ENCODE data around the gene AGPAT1. TPM values are rescaled to one million over a fixed set of nuclear protein-coding genes. Genes with fewer than 3 reads are reported as not detected.

The AGPAT1 gene
- total RNA-seq, 1 experiment from 2014 or later = 65.4 TPM

DNA sequence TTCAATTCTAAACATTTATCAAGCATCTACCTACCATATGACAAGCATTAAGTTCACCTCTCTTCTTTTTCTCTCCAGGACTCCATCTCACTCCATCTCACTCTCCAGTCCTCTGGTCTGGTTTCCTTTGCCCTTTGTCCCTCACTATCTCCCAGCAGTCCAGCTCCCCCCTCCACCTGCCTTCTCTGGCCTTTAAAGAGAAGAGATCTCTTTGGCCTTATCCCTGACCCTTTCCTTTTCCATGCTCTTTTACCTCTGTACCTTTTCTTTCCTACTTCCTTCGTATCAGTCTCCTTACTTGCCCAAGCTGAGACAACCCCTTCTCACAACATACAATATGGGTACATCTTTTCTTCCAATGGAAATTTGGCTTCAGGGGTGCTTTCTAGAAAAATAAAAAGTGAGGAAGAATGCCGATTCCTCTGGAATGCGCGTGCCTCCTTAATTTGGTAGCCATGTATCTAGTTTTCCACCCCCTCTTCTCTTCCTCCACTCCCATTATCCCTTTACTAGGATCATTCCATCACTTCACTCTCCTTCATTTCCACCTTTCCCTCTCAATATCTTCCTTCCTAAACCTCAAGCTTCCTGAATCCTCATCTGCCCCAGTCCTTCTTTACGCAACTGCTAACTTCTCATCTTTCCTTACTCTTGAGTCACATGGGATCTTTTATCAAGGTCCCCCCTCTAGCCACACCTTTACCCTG, 745 bp upstream of the AGPAT1 start:
- Histone ChIP-seq H3K4me1 (replicated peaks) (peaks cover 26% of the 10 kb centered on the region), H3K27ac (peak overlapping the region; percentile 84), H3K36me3 (peaks cover 17% of the 10 kb centered on the region), H3K9me3 (replicated peaks) (no peaks in the 10 kb centered on the region), H3K4me3 (peak overlapping the region; percentile 48), H3K27me3 (replicated peaks) (no peaks in the 10 kb centered on the region)
- no peak for DNase-seq (ENCODE audit: low read depth in 1 of 2, low spot score in 2 of 2)

DNA sequence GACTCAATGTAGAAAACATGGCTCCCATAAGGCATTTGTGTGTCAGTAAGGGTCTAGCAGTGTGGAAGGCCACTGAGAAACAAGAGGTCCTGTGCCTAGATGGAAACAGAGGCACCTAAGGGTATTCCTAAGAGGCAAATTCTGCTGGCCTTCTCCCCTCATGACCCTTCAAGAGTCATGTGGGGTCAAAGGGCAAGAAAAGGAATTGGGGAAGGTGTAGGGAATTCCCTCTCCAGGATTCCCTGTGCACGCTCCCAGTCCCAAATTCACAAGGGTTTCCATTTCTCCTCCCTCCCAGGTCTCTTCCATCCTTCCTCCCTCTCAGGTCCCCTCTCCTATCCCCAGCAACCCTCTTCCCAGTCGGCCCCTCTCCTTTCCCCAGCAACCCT, 568 bp downstream of the AGPAT1 start:
- DNase-seq (ENCODE audit: low read depth in 1 of 2, low spot score in 2 of 2) = no peak
- peak overlapping the region; percentile 48 for H3K4me3 ChIP-seq
- peak overlapping the region; percentile 56; the same call in 1 of the 2 replicates for H3K27ac ChIP-seq

DNA sequence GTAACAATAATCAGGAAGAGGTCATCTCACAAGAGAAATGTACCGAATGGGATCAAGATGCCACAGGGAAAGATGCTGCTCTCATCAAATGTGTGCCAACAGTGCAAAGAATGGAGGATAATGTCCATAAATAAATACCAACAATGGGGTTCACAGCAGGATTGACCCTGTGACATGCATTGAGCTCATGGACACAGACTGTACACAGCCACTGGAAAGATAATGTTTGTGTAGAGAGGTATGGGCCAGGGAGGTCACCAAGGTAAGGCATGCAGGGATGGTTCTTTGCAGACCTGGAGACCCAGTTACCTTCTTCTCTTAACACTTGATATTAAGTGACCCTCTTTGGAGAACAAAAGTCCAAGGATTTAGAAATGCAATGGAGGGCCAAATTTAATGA, 1.5 kb downstream of the AGPAT1 start:
- Histone ChIP-seq H3K4me1 (replicated peaks) (peaks cover 38% of the 10 kb centered on the region), H3K9me3 (replicated peaks) (no peaks in the 10 kb centered on the region), H3K27ac (no peak overlapping the region), H3K4me3 (no peak overlapping the region), H3K36me3 (peaks cover 26% of the 10 kb centered on the region), H3K27me3 (replicated peaks) (no peaks in the 10 kb centered on the region)
- no peak for DNase-seq (ENCODE audit: low read depth in 1 of 2, low spot score in 2 of 2)

More for the DNA sequence above, 568 bp downstream of the AGPAT1 start:
- peaks cover 29% of the 10 kb centered on the region for H3K4me1 ChIP-seq (replicated peaks)
- H3K27me3 ChIP-seq (replicated peaks) = no peaks in the 10 kb centered on the region
- H3K9me3 ChIP-seq (replicated peaks) = no peaks in the 10 kb centered on the region
- H3K36me3 ChIP-seq = peaks cover 17% of the 10 kb centered on the region

DNA sequence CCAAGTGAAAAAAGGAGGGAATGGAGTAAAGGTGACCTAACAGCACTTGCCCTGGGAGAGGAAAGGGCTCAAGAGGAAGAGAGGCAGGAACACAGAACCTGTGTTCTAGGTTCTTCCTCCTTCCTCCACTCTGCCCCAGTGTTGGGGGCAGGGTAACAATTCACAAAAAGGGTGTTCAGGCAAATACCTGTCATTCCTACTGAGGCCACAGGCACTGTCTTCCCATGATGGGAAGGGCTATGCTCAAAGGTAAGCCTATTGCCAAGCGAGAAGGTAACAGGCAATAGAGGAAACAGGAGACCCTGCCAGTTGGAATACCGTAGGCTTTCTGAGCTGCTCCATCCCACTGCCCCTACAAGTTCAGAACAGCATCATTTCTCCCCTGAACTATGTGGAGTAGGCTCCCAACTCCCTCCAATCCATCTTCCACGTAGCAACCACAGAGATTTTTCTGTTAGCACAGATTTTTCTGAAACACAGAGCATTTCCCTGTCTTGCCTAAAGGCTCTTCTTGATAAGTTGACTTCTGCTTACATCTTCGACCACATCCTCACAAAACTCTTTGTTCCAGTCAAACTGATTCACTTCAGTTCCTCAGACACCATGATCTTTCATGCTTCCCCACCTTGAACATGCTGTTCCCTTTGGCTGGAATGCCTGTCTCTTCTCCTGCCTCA, 2.7 kb downstream of the AGPAT1 start:
- no peak overlapping the region for H3K27ac ChIP-seq
- DNase-seq (ENCODE audit: low read depth in 1 of 2, low spot score in 2 of 2) = no peak
- peaks cover 39% of the 10 kb centered on the region for H3K36me3 ChIP-seq
- H3K4me1 ChIP-seq (replicated peaks) = peaks cover 44% of the 10 kb centered on the region
- no peaks in the 10 kb centered on the region for H3K27me3 ChIP-seq (replicated peaks)
- H3K9me3 ChIP-seq (replicated peaks) = no peaks in the 10 kb centered on the region
- no peak overlapping the region for H3K4me3 ChIP-seq

DNA sequence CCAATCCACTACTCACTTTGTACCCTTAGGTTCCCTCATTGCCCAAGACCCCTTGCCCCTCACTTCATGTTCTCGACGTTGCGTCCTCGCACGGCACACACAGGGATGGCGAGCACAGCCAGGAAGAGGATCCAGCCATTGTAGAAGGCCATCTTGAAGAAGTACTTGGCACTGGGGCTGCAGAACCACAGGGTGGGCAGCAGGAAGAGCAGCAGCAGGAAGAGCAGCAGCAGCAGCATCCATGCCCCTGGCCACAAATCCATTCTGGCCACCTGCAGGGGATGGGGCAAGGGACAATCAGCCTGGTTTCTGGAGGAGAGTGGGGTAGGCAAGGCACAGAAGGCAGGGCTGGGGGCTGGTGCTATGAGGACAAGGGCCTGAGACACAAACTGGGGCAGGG, 4.7 kb downstream of the AGPAT1 start:
- Histone ChIP-seq H3K36me3 (peaks cover 56% of the 10 kb centered on the region), H3K4me1 (replicated peaks) (peaks cover 33% of the 10 kb centered on the region), H3K27me3 (replicated peaks) (no peaks in the 10 kb centered on the region), H3K9me3 (replicated peaks) (no peaks in the 10 kb centered on the region), H3K27ac (no peak overlapping the region), H3K4me3 (no peak overlapping the region)
- DNase-seq (ENCODE audit: low read depth in 1 of 2, low spot score in 2 of 2) = no peak

DNA sequence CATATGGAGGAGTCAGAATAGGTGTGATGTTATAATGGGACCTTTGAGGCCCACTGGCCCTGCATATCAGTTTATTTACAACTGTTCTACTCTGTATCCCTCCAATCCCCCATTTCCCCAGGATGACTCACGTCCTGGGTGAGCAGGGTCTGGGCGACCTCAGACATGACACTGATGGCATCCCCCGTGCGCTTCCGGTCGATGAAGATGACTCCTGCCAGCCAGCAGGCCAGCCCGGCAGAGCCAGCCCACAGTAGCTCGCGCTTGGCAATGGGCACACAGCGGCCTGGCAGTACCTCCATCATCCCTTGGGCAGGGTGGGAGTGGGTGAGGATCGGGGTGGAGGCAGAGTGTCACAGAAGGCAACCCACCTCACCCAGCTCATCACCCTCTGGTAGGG, 5.6 kb downstream of the AGPAT1 start:
- Histone ChIP-seq H3K27me3 (replicated peaks) (no peaks in the 10 kb centered on the region), H3K9me3 (replicated peaks) (no peaks in the 10 kb centered on the region), H3K4me1 (replicated peaks) (peaks cover 31% of the 10 kb centered on the region), H3K27ac (no peak overlapping the region), H3K4me3 (no peak overlapping the region), H3K36me3 (peaks cover 59% of the 10 kb centered on the region)
- DNase-seq (ENCODE audit: low read depth in 1 of 2, low spot score in 2 of 2) = no peak

DNA sequence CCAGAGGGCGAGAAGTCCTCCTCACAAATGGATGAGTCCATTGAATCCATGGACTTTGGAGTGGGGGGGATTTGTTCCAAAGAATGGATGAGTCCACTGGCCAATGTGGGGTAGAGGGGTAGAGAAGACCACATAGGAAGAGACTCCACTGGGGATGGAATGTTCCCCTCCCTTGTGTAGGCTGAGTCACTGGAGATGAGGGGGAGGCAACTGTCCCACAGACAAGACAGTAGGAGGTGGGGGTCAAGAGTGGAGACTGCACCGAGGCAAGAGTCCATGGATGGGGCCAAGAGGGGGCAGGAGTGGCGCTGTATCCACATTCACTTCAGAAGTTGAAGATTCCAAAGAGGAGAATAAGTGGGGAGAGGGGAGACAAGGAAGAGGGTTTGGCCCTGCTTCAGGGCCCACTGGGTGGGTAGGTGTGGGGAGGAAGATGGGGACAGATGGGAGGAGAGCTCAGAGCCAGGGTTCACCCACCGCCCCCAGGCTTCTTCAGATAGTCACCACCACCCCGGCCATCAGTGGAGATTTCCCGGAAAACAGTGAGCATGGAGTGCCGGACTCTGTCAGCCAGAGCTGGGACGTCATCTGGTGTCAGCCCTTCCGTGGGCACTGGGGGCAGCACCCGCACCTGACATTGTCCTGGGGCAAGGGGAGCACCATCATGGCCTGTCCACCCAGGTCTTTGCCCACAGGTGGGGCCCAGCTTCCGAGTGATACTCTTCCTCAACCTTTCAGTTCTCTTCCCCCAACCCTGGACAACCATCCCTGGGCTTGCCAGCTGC, 6.9 kb downstream of the AGPAT1 start:
- Histone ChIP-seq H3K36me3 (peaks cover 59% of the 10 kb centered on the region), H3K9me3 (replicated peaks) (no peaks in the 10 kb centered on the region), H3K27ac (no peak overlapping the region), H3K4me1 (replicated peaks) (peaks cover 23% of the 10 kb centered on the region), H3K27me3 (replicated peaks) (no peaks in the 10 kb centered on the region), H3K4me3 (no peak overlapping the region)
- no peak for DNase-seq (ENCODE audit: low read depth in 1 of 2, low spot score in 2 of 2)

DNA sequence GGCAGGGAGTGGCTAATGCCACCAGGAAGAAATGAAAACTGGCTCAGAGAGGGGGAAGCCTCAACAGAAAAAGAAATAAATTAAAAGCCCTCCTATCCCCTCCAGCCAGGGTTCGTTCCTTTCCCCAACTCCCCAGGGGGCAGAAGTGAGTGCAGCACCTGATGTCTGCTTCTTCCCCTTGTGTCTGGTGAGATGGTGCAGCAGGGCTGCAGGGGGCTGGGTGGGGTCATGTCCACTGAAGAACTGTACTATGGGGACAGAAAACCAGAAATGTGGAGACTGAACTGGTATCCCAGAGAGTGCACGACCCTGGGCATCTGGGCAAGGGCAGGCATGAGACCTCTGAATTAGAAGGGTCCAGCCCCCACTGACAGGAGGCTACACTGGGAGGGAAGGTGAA, 7.5 kb downstream of the AGPAT1 start:
- DNase-seq (ENCODE audit: low read depth in 1 of 2, low spot score in 2 of 2) = no peak
- Histone ChIP-seq H3K4me1 (replicated peaks) (peaks cover 23% of the 10 kb centered on the region), H3K27ac (no peak overlapping the region), H3K36me3 (peaks cover 59% of the 10 kb centered on the region), H3K27me3 (replicated peaks) (no peaks in the 10 kb centered on the region), H3K4me3 (no peak overlapping the region), H3K9me3 (replicated peaks) (no peaks in the 10 kb centered on the region)

DNA sequence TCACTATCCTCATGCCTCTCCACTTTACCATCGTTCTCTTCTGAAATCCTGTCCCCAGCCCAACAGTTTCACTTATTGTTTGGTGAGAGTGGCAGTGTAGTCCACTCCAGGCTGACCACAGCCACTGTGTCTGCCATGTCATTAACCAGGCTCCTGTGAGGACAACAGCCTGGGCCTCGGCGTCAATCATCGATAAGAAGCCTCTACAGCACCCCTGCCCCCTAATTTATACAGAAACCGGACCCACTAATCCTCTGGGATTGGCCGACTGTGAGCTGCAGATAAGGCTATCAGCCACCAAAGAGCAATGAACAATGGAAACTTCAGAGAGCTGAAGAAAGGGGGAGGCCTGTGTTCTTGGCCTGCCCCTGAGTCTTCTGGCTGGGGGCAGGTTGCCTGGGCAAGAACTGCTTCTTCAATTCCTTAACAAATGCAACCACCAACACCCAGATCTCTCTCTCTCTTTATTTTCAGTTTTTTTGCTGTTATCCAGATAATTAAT, 8.1 kb downstream of the AGPAT1 start:
- H3K27me3 ChIP-seq (replicated peaks) = no peaks in the 10 kb centered on the region
- no peak for DNase-seq (ENCODE audit: low read depth in 1 of 2, low spot score in 2 of 2)
- no peaks in the 10 kb centered on the region for H3K9me3 ChIP-seq (replicated peaks)
- peaks cover 23% of the 10 kb centered on the region for H3K4me1 ChIP-seq (replicated peaks)
- H3K36me3 ChIP-seq = peaks cover 58% of the 10 kb centered on the region
- no peak overlapping the region for H3K4me3 ChIP-seq
- H3K27ac ChIP-seq = no peak overlapping the region

DNA sequence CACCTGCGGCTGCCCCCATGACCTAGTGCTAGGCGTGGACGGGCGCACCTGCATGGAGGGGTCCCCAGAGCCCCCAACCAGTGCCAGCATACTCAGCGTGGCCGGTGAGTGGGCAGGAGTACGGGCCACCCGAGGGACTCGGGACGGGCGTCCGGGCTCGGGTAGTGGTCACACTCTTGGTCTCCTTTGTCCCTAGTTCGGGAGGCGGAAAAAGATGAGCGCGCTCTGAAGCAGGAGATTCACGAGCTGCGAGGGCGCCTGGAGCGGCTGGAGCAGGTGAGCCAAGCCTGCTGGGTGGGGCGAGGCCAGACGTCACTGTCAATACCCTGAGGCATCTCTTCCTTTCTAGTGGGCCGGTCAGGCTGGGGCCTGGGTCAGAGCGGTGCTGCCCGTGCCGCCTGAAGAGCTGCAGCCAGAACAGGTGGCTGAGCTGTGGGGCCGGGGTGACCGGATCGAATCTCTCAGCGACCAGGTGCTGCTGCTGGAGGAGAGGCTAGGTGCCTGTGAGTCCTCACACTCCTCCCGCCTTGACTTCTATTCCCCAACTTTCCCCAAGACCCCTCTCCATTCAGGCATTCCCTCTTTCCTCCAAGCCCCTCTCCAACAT, 8.6 kb downstream of the AGPAT1 start:
- Histone ChIP-seq H3K36me3 (peaks cover 53% of the 10 kb centered on the region), H3K4me3 (no peak overlapping the region), H3K9me3 (replicated peaks) (no peaks in the 10 kb centered on the region), H3K4me1 (replicated peaks) (peaks cover 23% of the 10 kb centered on the region), H3K27ac (no peak overlapping the region), H3K27me3 (replicated peaks) (no peaks in the 10 kb centered on the region)
- DNase-seq (ENCODE audit: low read depth in 1 of 2, low spot score in 2 of 2) = no peak

DNA sequence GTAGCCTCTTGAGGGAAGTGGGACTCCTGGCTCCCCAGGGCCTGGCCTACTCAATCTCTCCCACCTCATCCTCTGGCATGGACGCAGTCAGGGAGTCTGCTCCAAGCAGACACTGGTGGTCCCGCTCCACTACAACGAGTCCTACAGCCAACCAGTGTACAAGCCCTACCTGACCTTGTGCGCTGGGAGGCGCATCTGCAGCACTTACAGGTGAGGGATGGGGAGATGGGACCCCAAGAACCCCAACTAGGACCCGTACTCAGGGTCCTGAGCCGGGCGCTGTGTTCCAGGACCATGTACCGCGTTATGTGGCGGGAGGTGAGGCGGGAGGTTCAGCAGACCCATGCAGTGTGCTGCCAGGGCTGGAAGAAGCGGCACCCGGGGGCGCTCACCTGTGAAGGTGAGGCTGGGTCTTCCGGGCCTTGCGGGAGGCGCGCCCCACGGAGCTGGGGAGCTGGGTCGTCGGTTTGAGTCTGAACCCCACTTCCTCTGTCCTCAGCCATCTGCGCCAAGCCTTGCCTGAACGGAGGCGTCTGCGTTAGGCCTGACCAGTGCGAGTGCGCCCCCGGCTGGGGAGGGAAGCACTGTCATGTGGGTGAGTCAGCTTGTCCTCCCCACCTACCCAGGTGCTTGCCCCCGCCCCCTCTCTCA, 9.3 kb downstream of the AGPAT1 start:
- Histone ChIP-seq H3K4me1 (replicated peaks) (peaks cover 23% of the 10 kb centered on the region), H3K27ac (no peak overlapping the region), H3K9me3 (replicated peaks) (no peaks in the 10 kb centered on the region), H3K4me3 (no peak overlapping the region), H3K36me3 (peaks cover 53% of the 10 kb centered on the region), H3K27me3 (replicated peaks) (no peaks in the 10 kb centered on the region)
- DNase-seq (ENCODE audit: low read depth in 1 of 2, low spot score in 2 of 2) = no peak

DNA sequence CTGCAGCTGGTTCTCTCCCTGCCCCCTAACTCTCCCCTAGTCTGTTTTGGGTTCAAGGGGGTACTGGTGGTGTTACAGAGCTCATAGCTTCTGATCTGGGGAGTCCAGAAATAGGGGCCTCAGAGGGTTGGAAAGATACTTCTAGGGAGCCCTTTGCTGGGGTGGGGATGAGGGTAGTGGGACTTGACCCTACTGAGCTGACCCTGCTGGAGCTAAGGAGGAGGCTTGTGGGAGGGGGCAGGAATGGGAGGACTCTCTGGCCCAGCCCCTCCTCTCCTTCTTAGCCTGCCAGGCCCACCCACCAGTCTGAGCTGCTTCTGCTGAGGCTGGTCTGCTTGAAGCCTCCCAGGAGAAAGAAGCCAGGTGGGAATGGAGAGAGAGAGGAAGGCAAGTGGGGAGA, 11.6 kb downstream of the AGPAT1 start, which contains the start of gene EGFL8:
EGFL8 (plus strand) TSS at position 301 of the 400 bp plus-strand sequence. CDS start 1,571 bp downstream, outside the sequence.
- no peak within 1 kb of the TSS for H3K4me3 ChIP-seq
- H3K9me3 ChIP-seq (replicated peaks) = no peaks in the 10 kb centered on the region
- no peaks in the 10 kb centered on the region for H3K27me3 ChIP-seq (replicated peaks)
- no peak within 1 kb of the TSS for H3K27ac ChIP-seq
- no peak for DNase-seq (ENCODE audit: low read depth in 1 of 2, low spot score in 2 of 2)
- peaks cover 32% of the 10 kb centered on the region for H3K36me3 ChIP-seq
- peaks cover 10% of the 10 kb centered on the region for H3K4me1 ChIP-seq (replicated peaks)

All from SJSA1 (cell line).